PC-9 (cell line): ENCODE data around the gene KCNH2.

ENCODE experiments used
- CTCF ChIP-seq: fragments of 200-600 bp; sonication (generic); conservative IDR thresholded peaks from 2 replicates; pipeline ENCODE4 v1.6.1; 2017; ENCODE audit warnings: mixed run types, antibody characterized with exemption, mild to moderate bottlenecking, moderate library complexity
- EZH2 ChIP-seq: fragments of 200-600 bp; sonication (generic); IDR thresholded peaks from 2 replicates; pipeline ENCODE4 v1.8.0; 2017; ENCODE audit warnings: antibody characterized with exemption, low read depth

GRCh38 chr7:151016505-151016904 lies 38.4 kb upstream of the KCNH2 start:
- TF ChIP-seq CTCF (no peak), EZH2 (no peak)
